ENCODE results near the gene MAL. TPM values are rescaled to one million over a fixed set of nuclear protein-coding genes. Genes with fewer than 3 reads are reported as not detected.
A peak's percentile ranks its signal among the peaks of the same experiment; 100 is the strongest.

The MAL gene
- total RNA-seq (2021) (0.22 to 0.39 TPM in 2 of 3 replicates, not detected in the other), Bru-seq, nascent RNA (percentile 0 among the genes with signal in this experiment)
- long read RNA-seq, experiment 1, result 0 reads
- long read RNA-seq, experiment 2, result 0 reads
- long read RNA-seq, experiment 3, result 0 reads

GRCh38 chr2:95025406-95026319 lies at the start of gene MAL:
Gene MAL, plus strand, starts transcription at chr2:95025708. Its CDS starts 85 bp downstream, at chr2:95025793.
- Mint-ChIP-seq H3K36me3 (no peaks in the 10 kb centered on the region), H3K4me1 (peaks cover 22% of the 10 kb centered on the region), H3K4me3 (peak within 1 kb of the TSS; percentile 86), H3K27me3 (ENCODE audit: low read depth) (peaks cover 81% of the 10 kb centered on the region), H3K9me3 (no peaks in the 10 kb centered on the region), H3K27ac (no peak within 1 kb of the TSS)
- peak; percentile 60 for DNase-seq (ENCODE audit: low spot score)
- POLR2A ChIA-PET, result no interaction called here
- TF ChIP-seq RELA (CRISPR knock-in tag; IDR thresholded peaks at IDR 0.05; ENCODE audit: borderline replicate concordance), result no peak
- ATAC-seq, result peak; percentile 77
- CTCF ChIA-PET, result interaction anchor here (0.6 to 6.7 kb wide), 9 partner anchors 18 to 69 kb away, joined by 3 to 156 read pairs (median 5); no protein-coding TSS in a partner anchor

- no peaks in the 10 kb centered on the region for H3K9me3 Mint-ChIP-seq
- ATAC-seq (no peak), DNase-seq (ENCODE audit: low spot score) (no peak)
- 0 out of 2 replicates have a peak, but pooled peaks cover 3% of the 10 kb centered on the region for H3K36me3 Mint-ChIP-seq
- no peak for TF ChIP-seq NR3C1 (CRISPR knock-in tag; conservative IDR thresholded peaks at IDR 0.05; ENCODE audit: low read depth)
- TF ChIP-seq ETV6 (CRISPR knock-in tag; IDR thresholded peaks at IDR 0.05), result no peak
- no peak for TF ChIP-seq ZNF281 (CRISPR knock-in tag; IDR thresholded peaks at IDR 0.05)
- TF ChIP-seq PRRX2 (CRISPR knock-in tag; IDR thresholded peaks at IDR 0.05), result no peak
- no peak for TF ChIP-seq EMX1 (CRISPR knock-in tag; IDR thresholded peaks at IDR 0.05)
- no peak for TF ChIP-seq ZNF416 (CRISPR knock-in tag; IDR thresholded peaks at IDR 0.05)
- no peak for TF ChIP-seq ZNF263 (CRISPR knock-in tag; IDR thresholded peaks at IDR 0.05; ENCODE audit: low read depth)
- no peak for TF ChIP-seq CREM (CRISPR knock-in tag; IDR thresholded peaks at IDR 0.05)
- no peak for TF ChIP-seq CREB1 (CRISPR knock-in tag; IDR thresholded peaks at IDR 0.05)
- TF ChIP-seq JAZF1 (CRISPR knock-in tag; IDR thresholded peaks at IDR 0.05), result no peak
- TF ChIP-seq ZNF232 (CRISPR knock-in tag; IDR thresholded peaks at IDR 0.05), result no peak
- TF ChIP-seq USF1 (CRISPR knock-in tag; IDR thresholded peaks at IDR 0.05), result no peak
- no peak for TF ChIP-seq ATF2 (CRISPR knock-in tag; IDR thresholded peaks at IDR 0.05; ENCODE audit: borderline replicate concordance, low read depth)
- ChIA-PET CTCF (no interaction called here), POLR2A (no interaction called here)
- no peak overlapping the region for H3K27ac Mint-ChIP-seq
- 0 out of 2 replicates have a peak, but pooled peaks cover 4% of the 10 kb centered on the region for H3K27me3 Mint-ChIP-seq (ENCODE audit: low read depth)
- H3K4me3 Mint-ChIP-seq, result no peak overlapping the region
- H3K4me1 Mint-ChIP-seq, result no peaks in the 10 kb centered on the region
Measured at GRCh38 chr2:94977826-94978225, 47.7 kb upstream of the MAL start.

GRCh38 chr2:94978917-94979316 lies 46.6 kb upstream of the MAL start:
- ChIA-PET CTCF (interaction anchor here (1.5 kb wide), 1 partner anchor 75 kb away, joined by 4 read pairs; no protein-coding TSS in a partner anchor), POLR2A (no interaction called here)
- ATAC-seq (no peak), DNase-seq (ENCODE audit: low spot score) (no peak)
- Mint-ChIP-seq H3K4me1 (no peaks in the 10 kb centered on the region), H3K27ac (no peak overlapping the region), H3K4me3 (no peak overlapping the region), H3K9me3 (no peaks in the 10 kb centered on the region), H3K36me3 (0 out of 2 replicates have a peak, but pooled peaks cover 3% of the 10 kb centered on the region), H3K27me3 (ENCODE audit: low read depth) (0 out of 2 replicates have a peak, but pooled peaks cover 4% of the 10 kb centered on the region)
- TF ChIP-seq ZNF263 (CRISPR knock-in tag; IDR thresholded peaks at IDR 0.05; ENCODE audit: low read depth) (no peak), ZNF423 (CRISPR knock-in tag; IDR thresholded peaks at IDR 0.05) (no peak), NFE2L1 (CRISPR knock-in tag; IDR thresholded peaks at IDR 0.05) (no peak), ZNF396 (CRISPR knock-in tag; IDR thresholded peaks at IDR 0.05; ENCODE audit: borderline replicate concordance) (no peak), ZNF416 (CRISPR knock-in tag; IDR thresholded peaks at IDR 0.05) (no peak), ARID4B (CRISPR knock-in tag; IDR thresholded peaks at IDR 0.05; ENCODE audit: borderline replicate concordance) (no peak), MXD4 (CRISPR knock-in tag; IDR thresholded peaks at IDR 0.05; ENCODE audit: borderline replicate concordance) (no peak), JAZF1 (CRISPR knock-in tag; IDR thresholded peaks at IDR 0.05) (no peak), RORB (CRISPR knock-in tag; IDR thresholded peaks at IDR 0.05) (no peak), ZNF232 (CRISPR knock-in tag; IDR thresholded peaks at IDR 0.05) (no peak), IRF2 (CRISPR knock-in tag; IDR thresholded peaks at IDR 0.05; ENCODE audit: borderline replicate concordance, low read depth) (no peak), CBFB (CRISPR knock-in tag; IDR thresholded peaks at IDR 0.05; ENCODE audit: low read depth) (no peak)
